Muscle layer of duodenum (tissue), 2 donors: ENCODE results near the gene FES.

Experiments
- H3K27ac ChIP-seq: one replicate; pipeline ENCODE4 v1.7.0; 2013; ENCODE audit warnings: mild to moderate bottlenecking, low read length
- H3K27me3 ChIP-seq: one replicate; pipeline ENCODE4 v1.7.0; 2013; ENCODE audit warnings: low read depth, mild to moderate bottlenecking, control low read depth, low read length
- H3K36me3 ChIP-seq, 2 donors: one replicate each; pipeline ENCODE4 v1.7.0; 2013; ENCODE audit warnings: low read length in 2 of 2, control low read depth in 1 of 2, mild to moderate bottlenecking in 1 of 2; ENCODE audit not compliant: insufficient read depth in 2 of 2, control insufficient read depth in 1 of 2
- H3K4me1 ChIP-seq, 2 donors: one replicate each; pipeline ENCODE4 v1.7.0; 2013; ENCODE audit warnings: low read length in 2 of 2, mild to moderate bottlenecking in 2 of 2, control low read depth in 1 of 2, moderate library complexity in 1 of 2; ENCODE audit not compliant: insufficient read depth in 2 of 2, control insufficient read depth in 1 of 2
- H3K4me3 ChIP-seq, 2 donors: one replicate each; pipeline ENCODE4 v1.7.0; 2013; ENCODE audit warnings: low read length in 2 of 2, low read depth in 1 of 2, mild to moderate bottlenecking in 1 of 2
- H3K9me3 ChIP-seq, 2 donors: one replicate each; pipeline ENCODE4 v1.7.0; 2013; ENCODE audit warnings: low read length in 2 of 2, control low read depth in 1 of 2, mild to moderate bottlenecking in 1 of 2; ENCODE audit not compliant: control insufficient read depth in 1 of 2
- donor health status: healthy.

Gene FES

GRCh38 chr15:90939756-90940155 lies 55.5 kb downstream of the FES start:
- Histone ChIP-seq H3K36me3 (peaks cover 46 to 54% of the 10 kb centered on the region in 2 donors), H3K27ac (no peak overlapping the region), H3K4me3 (no peak overlapping the region), H3K9me3 (no peaks in the 10 kb centered on the region), H3K4me1 (peaks cover 9 to 12% of the 10 kb centered on the region in 2 donors), H3K27me3 (no peaks in the 10 kb centered on the region)

- H3K4me3 ChIP-seq: no peak overlapping the region
- no peak overlapping the region for H3K27ac ChIP-seq
- H3K36me3 ChIP-seq: peaks cover 51 to 61% of the 10 kb centered on the region in 2 donors
- peaks cover 5% of the 10 kb centered on the region in 2 donors for H3K4me1 ChIP-seq
- no peaks in the 10 kb centered on the region for H3K27me3 ChIP-seq
- no peaks in the 10 kb centered on the region for H3K9me3 ChIP-seq
Measured at GRCh38 chr15:90941038-90941437, 56.7 kb downstream of the FES start.

- Histone ChIP-seq H3K9me3 (no peaks in the 10 kb centered on the region), H3K27me3 (no peaks in the 10 kb centered on the region), H3K27ac (no peak overlapping the region), H3K4me3 (no peak overlapping the region), H3K36me3 (peaks cover 64 to 75% of the 10 kb centered on the region in 2 donors), H3K4me1 (no peaks in the 10 kb centered on the region)
Measured at GRCh38 chr15:90942354-90943120, 58.2 kb downstream of the FES start.

- Histone ChIP-seq H3K4me3 (no peak overlapping the region), H3K4me1 (no peaks in the 10 kb centered on the region), H3K27ac (no peak overlapping the region), H3K27me3 (no peaks in the 10 kb centered on the region), H3K9me3 (no peaks in the 10 kb centered on the region), H3K36me3 (peaks cover 69 to 89% of the 10 kb centered on the region in 2 donors)
Measured at GRCh38 chr15:90945091-90945490, 60.8 kb downstream of the FES start.
